Heart left ventricle (tissue), 13 donors: ENCODE results near the gene MAP4K1.

Experiments
- POLR2A ChIP-seq, 2 donors: fragments of 450-650 bp; IDR thresholded peaks; one replicate each; pipeline ENCODE4 v1.6.1; 2017; ENCODE audit warnings: antibody characterized with exemption in 2 of 2, mild to moderate bottlenecking in 2 of 2, moderate library complexity in 2 of 2
- TF ChIP-seq, protein P1 (sequence below), 12 donors: fragments of 200-600 bp; sonication (generic) in 4 of 12; IDR thresholded peaks; one replicate each; pipeline versions ENCODE4 v1.5.0 to v1.8.0; 2018 to 2022; ENCODE audit warnings: antibody characterized with exemption in 12 of 12, mild to moderate bottlenecking in 5 of 12
- donor health status: ischemic (EF 13 %, LVEDD 7.1; RV severe dilation, severe dysfunction).
- donor health status: DM: no; HTN: yes; CAD: no.
- donor health status: DM: no; HTN: no; CAD: no.
- donor health status: ischemic (EF 25% LVEDD 6.9; RV normal size, moderate dysfunction).
- donor health status: ischemic (EF 25% LVEDD 5.7; RV mildly dilated, moderate dysfunction).
- donor health status: ischemic (EF 35%, LVEDD 5.7; RV mildly dilated, moderate dysfunction).
- donor health status: nonischemic (EF 11% LVEDD 7.7; RV severe dilation, severe dysfunction).
- donor health status: DM: yes; HTN: yes; CAD: no.
- donor health status: PGD.
- donor health status: ischemic (EF 29% LVEDD 5.4; RV normal size, mild dysfunction).
- donor health status: nonischemic (EF 23%, LVEDD 6.1; RV moderate dilation, normal function).

- TF ChIP-seq, protein P1, sequence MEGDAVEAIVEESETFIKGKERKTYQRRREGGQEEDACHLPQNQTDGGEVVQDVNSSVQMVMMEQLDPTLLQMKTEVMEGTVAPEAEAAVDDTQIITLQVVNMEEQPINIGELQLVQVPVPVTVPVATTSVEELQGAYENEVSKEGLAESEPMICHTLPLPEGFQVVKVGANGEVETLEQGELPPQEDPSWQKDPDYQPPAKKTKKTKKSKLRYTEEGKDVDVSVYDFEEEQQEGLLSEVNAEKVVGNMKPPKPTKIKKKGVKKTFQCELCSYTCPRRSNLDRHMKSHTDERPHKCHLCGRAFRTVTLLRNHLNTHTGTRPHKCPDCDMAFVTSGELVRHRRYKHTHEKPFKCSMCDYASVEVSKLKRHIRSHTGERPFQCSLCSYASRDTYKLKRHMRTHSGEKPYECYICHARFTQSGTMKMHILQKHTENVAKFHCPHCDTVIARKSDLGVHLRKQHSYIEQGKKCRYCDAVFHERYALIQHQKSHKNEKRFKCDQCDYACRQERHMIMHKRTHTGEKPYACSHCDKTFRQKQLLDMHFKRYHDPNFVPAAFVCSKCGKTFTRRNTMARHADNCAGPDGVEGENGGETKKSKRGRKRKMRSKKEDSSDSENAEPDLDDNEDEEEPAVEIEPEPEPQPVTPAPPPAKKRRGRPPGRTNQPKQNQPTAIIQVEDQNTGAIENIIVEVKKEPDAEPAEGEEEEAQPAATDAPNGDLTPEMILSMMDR (IDR thresholded peaks at IDR 0.05): no peak
- no peak for TF ChIP-seq POLR2A (IDR thresholded peaks at IDR 0.05)
These were observed 32.5 kb upstream of the MAP4K1 start for GRCh38 chr19:38650172-38650775.
